NCI-H748 treated with DMSO at 0.1 percent for 48 hours (cell line): ENCODE measurements around the gene DGCR8.

Experiments
- DNase-seq: peaks from one replicate; lab custom pipeline; 2025; lab: John Stamatoyannopoulos, UW

DGCR8 gene

GRCh38 chr22:20052309-20053259 lies 27.5 kb upstream of the DGCR8 start:
- DNase-seq = no peak

- no peak for DNase-seq
These were observed 26.5 kb upstream of the DGCR8 start for GRCh38 chr22:20053407-20054033.

GRCh38 chr22:20054034-20054427 lies 26.0 kb upstream of the DGCR8 start:
- no peak for DNase-seq

GRCh38 chr22:20054485-20054884 lies 25.6 kb upstream of the DGCR8 start:
- no peak for DNase-seq

GRCh38 chr22:20055144-20055543 lies 24.9 kb upstream of the DGCR8 start:
- no peak for DNase-seq

GRCh38 chr22:20055654-20056053 lies 24.4 kb upstream of the DGCR8 start:
- DNase-seq = no peak

GRCh38 chr22:20056161-20056560 lies 23.9 kb upstream of the DGCR8 start:
- no peak for DNase-seq

- no peak for DNase-seq
These were observed 23.2 kb upstream of the DGCR8 start for GRCh38 chr22:20056696-20057386.

- no peak for DNase-seq
These were observed 22.3 kb upstream of the DGCR8 start for GRCh38 chr22:20057596-20058268.

GRCh38 chr22:20058989-20059770 lies 20.9 kb upstream of the DGCR8 start:
- no peak for DNase-seq

- no peak for DNase-seq
These were observed 19.2 kb upstream of the DGCR8 start for GRCh38 chr22:20060700-20061480.

- no peak for DNase-seq
These were observed 18.6 kb upstream of the DGCR8 start for GRCh38 chr22:20061481-20061861.

- no peak for DNase-seq
These were observed 17.8 kb upstream of the DGCR8 start for GRCh38 chr22:20062043-20062765.

- no peak for DNase-seq
These were observed 17.3 kb upstream of the DGCR8 start for GRCh38 chr22:20062766-20063083.

- no peak for DNase-seq
These were observed 16.5 kb upstream of the DGCR8 start for GRCh38 chr22:20063271-20064139.

- DNase-seq = no peak
These were observed 15.9 kb upstream of the DGCR8 start for GRCh38 chr22:20064140-20064480.

GRCh38 chr22:20064545-20065262 lies 15.3 kb upstream of the DGCR8 start:
- no peak for DNase-seq

GRCh38 chr22:20065896-20066616 lies 14.0 kb upstream of the DGCR8 start:
- no peak for DNase-seq
